ENCODE results near the gene TMEM87B.

DNA sequence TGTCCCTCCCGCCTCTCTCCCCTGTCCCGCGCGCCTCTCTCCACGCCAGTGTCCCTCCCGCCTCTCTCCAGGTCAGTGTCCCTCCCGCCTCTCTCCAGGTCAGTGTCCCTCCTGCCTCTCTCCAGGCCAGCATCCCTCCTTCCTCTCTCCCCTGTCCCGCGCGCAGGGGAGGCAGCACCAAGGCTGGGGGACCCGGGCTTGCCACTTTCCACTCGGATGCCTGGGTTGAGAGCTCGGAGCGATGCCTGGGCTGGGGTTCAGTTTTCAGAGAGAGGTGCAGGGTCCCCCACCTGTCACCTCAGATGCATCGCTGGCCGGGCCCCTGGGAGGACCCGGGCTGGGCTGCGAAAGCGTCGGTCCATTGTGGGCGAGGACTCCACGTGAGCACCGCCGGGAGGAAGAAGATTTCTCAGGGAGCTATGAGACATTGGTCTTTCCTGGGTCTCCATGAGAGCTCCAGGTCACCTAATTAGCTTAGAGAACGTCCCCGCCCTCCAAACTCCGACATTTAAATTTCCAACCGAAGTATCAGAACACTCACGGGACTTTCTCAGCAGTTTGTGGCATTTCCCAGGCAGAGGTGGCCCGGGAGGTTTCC lies 85.2 kb downstream of the TMEM87B start:
- no peak for TF ChIP-seq SUZ12 (IDR thresholded peaks at IDR 0.05; ENCODE audit: extremely low read depth, insufficient read depth, insufficient read length)
- no peak for TF ChIP-seq ZNF274 (IDR thresholded peaks at IDR 0.05; ENCODE audit: low read depth, low read length)
- TF ChIP-seq YY1 (IDR thresholded peaks at IDR 0.05; ENCODE audit: insufficient read depth, insufficient read length) = no peak
